Right ventricle myocardium inferior (tissue), 1 donor: ENCODE measurements around the gene ARHGAP6. TPM values are rescaled to one million over a fixed set of nuclear protein-coding genes. Genes with fewer than 3 reads are reported as not detected.
A peak's percentile ranks its signal among the peaks of the same experiment; 100 is the strongest.
"Not testable (repeated sequence)": the region's sequence is repeated elsewhere in the genome, so short reads cannot be mapped to it uniquely, and the experiment has no call there.

ENCODE experiments used
- ATAC-seq: fragments of 200-7000 bp; cut with Tn5 transposase; one replicate; pipeline ENCODE4 v1.9.1; 2020; ENCODE audit warnings: mild to moderate bottlenecking, moderate library complexity
- DNase-seq: peaks from one replicate; pipeline ENCODE4 v3.0.0; 2021; ENCODE audit errors: missing footprints
- intact Hi-C: fragments of 100-400 bp; cut with DNase I; formaldehyde crosslinking; loops from one replicate; pipeline ENCODE4 v1.11.0; 2022
- total RNA-seq: library from RNA; stranded (reverse); fragmentation: NEBNext Ultra II Directional; extraction: Animal tissue kit (Norgen Biotek cat#: 25700); gene quantifications from one replicate; pipeline ENCODE4 v1.2.1, GENCODE V29; 2021
- donor health status: DM: no; HTN: yes; CAD: no; lungs with severe emphysema.

The ARHGAP6 gene
- total RNA-seq, 1 donor from 2014 or later: 3.8 TPM

GRCh38 chrX:11393949-11394654 lies 271.6 kb downstream of the ARHGAP6 start:
- ATAC-seq (no peak), DNase-seq (no peak)
- intact Hi-C loops: no loop called here

- ATAC-seq: no peak
Measured at GRCh38 chrX:11386812-11387211, 278.9 kb downstream of the ARHGAP6 start.

GRCh38 chrX:11386001-11386523 lies 279.7 kb downstream of the ARHGAP6 start:
- peak; percentile 64 for ATAC-seq
- no peak for DNase-seq
- intact Hi-C loops: no loop called here

More at GRCh38 chrX:11386812-11387211, 278.9 kb downstream of the ARHGAP6 start:
- no peak for DNase-seq
- intact Hi-C loops: no loop called here

DNA sequence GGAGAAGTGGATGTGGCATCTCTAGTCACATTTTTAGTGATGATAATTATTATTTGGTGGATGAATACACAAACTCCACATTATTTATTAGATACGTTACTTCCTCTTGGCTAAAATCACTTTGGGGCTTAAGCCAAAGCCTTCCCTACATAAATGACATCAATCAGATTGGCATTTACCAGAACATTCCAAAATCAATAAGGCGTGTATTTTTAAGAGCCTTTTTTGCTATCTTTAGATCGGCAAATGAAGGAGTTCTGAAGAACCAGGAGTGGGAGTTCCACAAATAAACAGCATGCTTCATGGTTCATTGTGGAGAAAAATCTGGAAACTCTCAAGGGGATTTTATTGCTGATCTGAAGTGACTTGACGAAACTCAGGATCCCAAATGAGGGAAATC lies 282.8 kb downstream of the ARHGAP6 start:
- no peak for ATAC-seq
- DNase-seq: no peak
- intact Hi-C loops: loop anchor here (5.0 kb wide), 1 partner anchor 39 kb away; no protein-coding TSS in a partner anchor

- ATAC-seq (peak; percentile 77), DNase-seq (no peak)
- intact Hi-C loops: loop anchor here (5.0 kb wide), 1 partner anchor 41 kb away; no protein-coding TSS in a partner anchor
Measured at GRCh38 chrX:11381464-11381863, 284.3 kb downstream of the ARHGAP6 start.

- intact Hi-C loops: loop anchor here (5.0 kb wide), 1 partner anchor 42 kb away; no protein-coding TSS in a partner anchor
- ATAC-seq (peak; percentile 56), DNase-seq (no peak)
Measured at GRCh38 chrX:11380187-11380844, 285.4 kb downstream of the ARHGAP6 start.

DNA sequence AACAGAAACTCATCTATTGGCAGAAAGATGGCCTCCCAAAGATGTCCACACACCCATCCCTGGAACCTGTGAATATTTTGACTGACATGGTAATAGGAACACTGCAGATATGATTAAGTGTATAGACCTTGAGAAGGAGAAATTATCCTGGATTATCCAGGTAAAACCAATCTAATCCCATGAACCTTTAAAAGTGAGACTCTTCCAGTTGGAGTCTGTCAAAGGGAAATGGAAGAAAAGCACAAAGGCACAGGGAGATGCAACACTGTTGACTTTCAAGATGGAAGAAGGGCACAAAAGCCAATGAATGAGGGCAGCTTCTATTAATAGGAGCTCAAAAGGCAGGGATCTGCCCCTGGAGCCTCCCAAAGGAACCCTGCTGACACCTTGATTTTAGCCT lies 289.6 kb downstream of the ARHGAP6 start:
- no peak for DNase-seq
- intact Hi-C loops: no loop called here

GRCh38 chrX:11375614-11376119 lies 290.1 kb downstream of the ARHGAP6 start:
- no peak for DNase-seq
- intact Hi-C loops: no loop called here

More for the DNA sequence above, 289.6 kb downstream of the ARHGAP6 start:
- no peak for ATAC-seq

DNA sequence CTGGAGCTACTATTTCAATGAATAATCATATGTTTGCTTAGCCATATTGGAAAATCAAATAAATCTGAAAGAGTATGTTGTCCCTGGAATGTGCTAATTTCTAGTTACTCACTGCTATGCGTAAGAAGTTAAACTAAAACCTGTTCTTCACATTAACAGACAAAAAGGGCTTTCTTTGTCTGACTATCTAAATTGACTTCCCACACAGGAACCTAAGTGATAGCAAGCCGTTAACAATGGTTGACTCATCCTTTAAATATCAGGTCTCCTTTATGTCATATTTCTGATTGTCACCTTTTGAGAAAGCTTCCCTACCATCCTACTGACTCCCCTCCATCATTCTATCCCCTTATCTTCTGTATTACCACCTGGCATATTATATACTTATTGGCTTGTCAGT lies 291.1 kb downstream of the ARHGAP6 start:
- DNase-seq (no peak), ATAC-seq (no peak)
- intact Hi-C loops: no loop called here

More at GRCh38 chrX:11375614-11376119, 290.1 kb downstream of the ARHGAP6 start:
- no peak for ATAC-seq

DNA sequence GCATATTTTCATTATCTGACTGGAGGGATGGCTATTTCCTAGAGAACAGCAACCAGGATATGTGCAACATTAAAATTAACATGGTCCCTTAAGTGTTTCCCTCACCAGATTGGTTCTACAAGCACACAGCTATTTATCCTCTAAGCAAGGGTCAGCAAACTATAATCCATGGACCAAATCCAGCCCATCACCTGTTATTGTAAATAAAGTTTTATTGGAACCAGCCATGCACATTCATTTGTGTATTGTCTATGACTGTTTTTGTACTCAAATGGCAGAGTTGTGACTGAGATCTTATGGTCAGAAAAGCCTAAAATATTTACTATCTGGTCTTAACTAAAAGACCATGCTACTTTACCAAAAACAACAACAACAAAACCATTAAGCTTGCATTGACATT lies 294.6 kb downstream of the ARHGAP6 start:
- intact Hi-C loops: no loop called here
- ATAC-seq: no peak

GRCh38 chrX:11367609-11368430 lies 297.9 kb downstream of the ARHGAP6 start:
- ATAC-seq: no peak

More for the DNA sequence above, 294.6 kb downstream of the ARHGAP6 start:
- no peak for DNase-seq

GRCh38 chrX:11366998-11367595 lies 298.6 kb downstream of the ARHGAP6 start:
- DNase-seq: no peak
- no peak for ATAC-seq
- intact Hi-C loops: no loop called here

More at GRCh38 chrX:11367609-11368430, 297.9 kb downstream of the ARHGAP6 start:
- DNase-seq: no peak
- intact Hi-C loops: no loop called here

- DNase-seq (no peak), ATAC-seq (no peak)
- intact Hi-C loops: no loop called here
Measured at GRCh38 chrX:11365426-11365825, 300.3 kb downstream of the ARHGAP6 start.

- DNase-seq: no peak
- intact Hi-C loops: no loop called here
- no peak for ATAC-seq
Measured at GRCh38 chrX:11364835-11365234, 300.9 kb downstream of the ARHGAP6 start.

- DNase-seq, ATAC-seq, intact Hi-C loops: not testable (repeated sequence)
Measured at GRCh38 chrX:11363825-11364224, 301.9 kb downstream of the ARHGAP6 start.

DNA sequence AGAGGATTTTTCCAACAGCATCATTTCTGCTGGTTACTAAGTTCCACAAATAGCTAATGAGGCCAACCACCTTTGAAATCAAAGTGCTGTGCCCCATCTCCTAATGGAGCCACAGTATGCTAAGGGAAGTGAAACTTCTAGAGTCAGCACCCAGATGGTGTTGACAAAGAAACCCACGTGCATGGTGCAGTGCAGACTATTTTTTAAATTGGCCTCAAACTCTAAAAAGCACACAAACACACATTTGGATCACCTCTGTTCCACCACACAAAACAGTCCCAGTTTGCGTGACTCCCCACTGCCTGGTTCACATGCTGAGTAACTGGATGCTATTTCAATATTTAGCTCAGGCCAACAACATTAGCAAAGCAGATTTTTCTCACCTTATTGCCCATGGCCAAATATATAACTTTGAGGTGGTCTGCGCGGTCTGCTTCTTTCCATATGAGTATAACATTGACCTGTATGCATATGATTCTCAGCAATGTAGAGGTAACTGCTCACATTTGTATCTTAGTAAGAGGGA lies 302.6 kb downstream of the ARHGAP6 start:
- ATAC-seq (no peak), DNase-seq (no peak)

GRCh38 chrX:11361666-11362065 lies 304.1 kb downstream of the ARHGAP6 start:
- DNase-seq, intact Hi-C loops: not testable (repeated sequence)

More for the DNA sequence above, 302.6 kb downstream of the ARHGAP6 start:
- intact Hi-C loops: no loop called here

DNA sequence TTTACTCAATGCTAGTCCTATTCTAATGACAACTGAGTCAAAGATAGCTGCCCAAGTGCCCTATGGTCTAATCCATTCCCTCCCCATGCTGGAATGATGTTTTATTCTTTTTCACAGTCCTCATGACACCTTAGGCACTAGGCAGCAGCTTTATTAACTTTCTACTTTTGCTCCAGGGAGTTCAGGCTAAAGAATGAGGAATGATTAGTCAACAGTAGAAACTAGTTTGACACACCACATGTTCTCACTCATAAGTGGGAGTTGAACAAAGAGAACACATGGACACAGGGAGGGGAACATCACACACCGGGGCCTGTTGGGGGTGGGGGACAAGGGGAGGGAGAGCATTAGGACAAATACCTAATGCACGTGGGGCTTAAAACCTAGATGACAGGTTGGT lies 309.8 kb downstream of the ARHGAP6 start:
- ATAC-seq, DNase-seq, intact Hi-C loops: not testable (repeated sequence)

More at GRCh38 chrX:11361666-11362065, 304.1 kb downstream of the ARHGAP6 start:
- ATAC-seq: not testable (repeated sequence)
